GM19193 (cell line): ENCODE measurements around the gene ASAP2.

Experiments used
- POLR2A ChIP-seq: IDR thresholded peaks from 4 replicates; pipeline ENCODE4 v1.6.1; 2011; ENCODE audit not compliant: insufficient read depth, insufficient read length; ENCODE audit errors: extremely low read depth

The ASAP2 gene

GRCh38 chr2:9310377-9310776, 103.8 kb downstream of the ASAP2 start:
- no peak for TF ChIP-seq POLR2A

- TF ChIP-seq POLR2A, result no peak
Measured at GRCh38 chr2:9310798-9311197, 104.2 kb downstream of the ASAP2 start.

- TF ChIP-seq POLR2A, result no peak
Measured at GRCh38 chr2:9311488-9311887, 104.9 kb downstream of the ASAP2 start.

GRCh38 chr2:9312591-9312990, 106.0 kb downstream of the ASAP2 start:
- no peak for TF ChIP-seq POLR2A

GRCh38 chr2:9313443-9313842, 106.8 kb downstream of the ASAP2 start:
- no peak for TF ChIP-seq POLR2A

- no peak for TF ChIP-seq POLR2A
Measured at GRCh38 chr2:9315280-9315847, 108.8 kb downstream of the ASAP2 start.

GRCh38 chr2:9317559-9317958, 110.9 kb downstream of the ASAP2 start:
- no peak for TF ChIP-seq POLR2A

- no peak for TF ChIP-seq POLR2A
Measured at GRCh38 chr2:9318461-9319337, 112.1 kb downstream of the ASAP2 start.

GRCh38 chr2:9319338-9319715, 112.7 kb downstream of the ASAP2 start:
- no peak for TF ChIP-seq POLR2A

GRCh38 chr2:9322576-9322975, 116.0 kb downstream of the ASAP2 start:
- no peak for TF ChIP-seq POLR2A

GRCh38 chr2:9325428-9325827, 118.8 kb downstream of the ASAP2 start:
- TF ChIP-seq POLR2A, result no peak

- no peak for TF ChIP-seq POLR2A
Measured at GRCh38 chr2:9326975-9327374, 120.4 kb downstream of the ASAP2 start.

- TF ChIP-seq POLR2A, result no peak
Measured at GRCh38 chr2:9327873-9328352, 121.3 kb downstream of the ASAP2 start.

GRCh38 chr2:9328931-9329330, 122.3 kb downstream of the ASAP2 start:
- TF ChIP-seq POLR2A, result no peak

GRCh38 chr2:9329497-9329896, 122.9 kb downstream of the ASAP2 start:
- no peak for TF ChIP-seq POLR2A
